H9 (cell line): ENCODE results near the gene MLKL. TPM values are rescaled to one million over a fixed set of nuclear protein-coding genes. Genes with fewer than 3 reads are reported as not detected.

ENCODE experiments used
- DNase-seq: peaks from one replicate; pipeline ENCODE4 v3.0.0-alpha.2; 2017
- H2AFZ ChIP-seq: one replicate; pipeline ENCODE4 v1.6.1; 2013; ENCODE audit warnings: mild to moderate bottlenecking, low read length, control low read depth, moderate library complexity
- H2AK5ac ChIP-seq: 2 replicates; pipeline ENCODE4 v1.6.1; 2013; ENCODE audit warnings: low read length, control low read depth, mixed read lengths; ENCODE audit not compliant: insufficient read length
- H2BK120ac ChIP-seq: one replicate; pipeline ENCODE4 v1.6.1; 2013; ENCODE audit warnings: low read depth, mild to moderate bottlenecking, low read length, control low read depth, inconsistent platforms; ENCODE audit not compliant: poor library complexity, severe bottlenecking
- H2BK12ac ChIP-seq: 2 replicates; pipeline ENCODE4 v1.6.1; 2013; ENCODE audit warnings: low read length, control low read depth, mixed read lengths, low read depth; ENCODE audit not compliant: insufficient read length
- H2BK15ac ChIP-seq: 2 replicates; pipeline ENCODE4 v1.6.1; 2013; ENCODE audit warnings: low read depth, low read length, control low read depth
- H2BK20ac ChIP-seq: one replicate; pipeline ENCODE4 v1.6.1; 2013; ENCODE audit warnings: low read depth, mild to moderate bottlenecking, low read length, control low read depth, inconsistent platforms; ENCODE audit not compliant: poor library complexity, severe bottlenecking
- H2BK5ac ChIP-seq: 2 replicates; pipeline ENCODE4 v1.6.1; 2013; ENCODE audit warnings: low read length, control low read depth, mixed read lengths; ENCODE audit not compliant: insufficient read length
- H3K14ac ChIP-seq: 2 replicates; pipeline ENCODE4 v1.6.1; 2013; ENCODE audit warnings: low read length, control low read depth; ENCODE audit not compliant: insufficient read depth
- H3K18ac ChIP-seq: 2 replicates; pipeline ENCODE4 v1.6.1; 2013; ENCODE audit warnings: low read depth, mild to moderate bottlenecking, mixed read lengths, low read length, control low read depth; ENCODE audit not compliant: insufficient read length
- H3K23ac ChIP-seq: 2 replicates; pipeline ENCODE4 v1.6.1; 2013; ENCODE audit warnings: low read length, control low read depth, mixed read lengths, low read depth; ENCODE audit not compliant: insufficient read length
- H3K23me2 ChIP-seq: 2 replicates; pipeline ENCODE4 v1.6.1; 2013; ENCODE audit warnings: low read depth, mild to moderate bottlenecking, mixed read lengths, low read length, control low read depth; ENCODE audit not compliant: insufficient read length, poor library complexity, severe bottlenecking
- H3K27ac ChIP-seq: 2 replicates; pipeline ENCODE4 v1.5.1; 2013; ENCODE audit warnings: low read length, control low read depth, mixed read lengths, low read depth; ENCODE audit not compliant: insufficient read length
- H3K27me3 ChIP-seq: 2 replicates; pipeline ENCODE4 v1.6.1; 2013; ENCODE audit warnings: low read length, control low read depth, inconsistent platforms; ENCODE audit not compliant: insufficient read depth
- H3K4ac ChIP-seq: 2 replicates; pipeline ENCODE4 v1.6.1; 2013; ENCODE audit warnings: low read depth, mild to moderate bottlenecking, control low read depth, inconsistent platforms, low read length, moderate library complexity
- H3K4me1 ChIP-seq: 2 replicates; pipeline ENCODE4 v1.6.1; 2013; ENCODE audit warnings: low read length, control low read depth, inconsistent platforms; ENCODE audit not compliant: insufficient read depth
- H3K4me2 ChIP-seq: 2 replicates; pipeline ENCODE4 v1.6.1; 2013; ENCODE audit warnings: low read length, control low read depth, mixed read lengths; ENCODE audit not compliant: insufficient read length, insufficient read depth
- H3K56ac ChIP-seq: 2 replicates; pipeline ENCODE4 v1.6.1; 2013; ENCODE audit warnings: low read depth, mild to moderate bottlenecking, mixed read lengths, low read length, control low read depth; ENCODE audit not compliant: insufficient read length
- H3K79me1 ChIP-seq: 2 replicates; pipeline ENCODE4 v1.6.1; 2013; ENCODE audit warnings: low read depth, mild to moderate bottlenecking, moderate library complexity, low read length, control low read depth, inconsistent platforms; ENCODE audit not compliant: insufficient read depth, poor library complexity, severe bottlenecking
- H3K79me2 ChIP-seq: 2 replicates; pipeline ENCODE4 v1.6.1; 2013; ENCODE audit warnings: low read length, control low read depth, inconsistent platforms; ENCODE audit not compliant: insufficient read depth
- H3K9ac ChIP-seq: 2 replicates; pipeline ENCODE4 v1.6.1; 2013; ENCODE audit warnings: low read length, control low read depth, mixed read lengths; ENCODE audit not compliant: insufficient read length; ENCODE audit errors: extremely low read depth
- H3K9me3 ChIP-seq: one replicate; pipeline ENCODE4 v1.6.1; 2013; ENCODE audit warnings: low read depth, low read length, inconsistent platforms; ENCODE audit not compliant: control insufficient read depth
- H3T11ph ChIP-seq: one replicate; pipeline ENCODE4 v1.6.1; 2013; ENCODE audit warnings: mild to moderate bottlenecking, low read length, control low read depth, inconsistent platforms
- H4K20me1 ChIP-seq: one replicate; pipeline ENCODE4 v1.6.1; 2013; ENCODE audit not compliant: control insufficient read depth, insufficient read length, insufficient read depth
- H4K5ac ChIP-seq: 2 replicates; pipeline ENCODE4 v1.6.1; 2013; ENCODE audit warnings: low read depth, mild to moderate bottlenecking, mixed read lengths, low read length, control low read depth; ENCODE audit not compliant: insufficient read length
- H4K8ac ChIP-seq: replicated peaks from 2 replicates; pipeline ENCODE4 v1.6.1; 2013; ENCODE audit warnings: low read length, control low read depth, mixed read lengths, low read depth; ENCODE audit not compliant: insufficient read length
- H4K91ac ChIP-seq: 2 replicates; pipeline ENCODE4 v1.6.1; 2013; ENCODE audit warnings: low read depth, mild to moderate bottlenecking, moderate library complexity, mixed read lengths, low read length, control low read depth; ENCODE audit not compliant: insufficient read length
- H3K27ac Mint-ChIP-seq, 3 experiments: 2 replicates in 2 of 3; 3 replicates in 1 of 3; pipeline ENCODE4 v1.8.0; 2020 to 2021; ENCODE audit warnings: mixed read lengths in 3 of 3, mild to moderate bottlenecking in 1 of 3, moderate library complexity in 1 of 3
- H3K27me3 Mint-ChIP-seq: 2 replicates; pipeline ENCODE4 v1.8.0; 2021; ENCODE audit warnings: low read depth, mild to moderate bottlenecking, moderate library complexity, mixed read lengths
- H3K36me3 Mint-ChIP-seq, 3 experiments: 2 replicates in 2 of 3; 3 replicates in 1 of 3; pipeline ENCODE4 v1.8.0; 2020 to 2021; ENCODE audit warnings: low read depth in 3 of 3, mixed read lengths in 3 of 3; ENCODE audit not compliant: insufficient read depth in 1 of 3
- H3K4me1 Mint-ChIP-seq, 2 experiments: 2 replicates each; pipeline ENCODE4 v1.8.0; 2020; ENCODE audit warnings: mixed read lengths in 2 of 2
- H3K4me3 Mint-ChIP-seq, 2 experiments: 2 replicates in 1 of 2; 3 replicates in 1 of 2; pipeline ENCODE4 v1.8.0; 2020 to 2021; ENCODE audit warnings: mild to moderate bottlenecking in 2 of 2, mixed read lengths in 2 of 2, moderate library complexity in 1 of 2
- H3K9me3 Mint-ChIP-seq, 2 experiments: 2 replicates in 1 of 2; 3 replicates in 1 of 2; pipeline ENCODE4 v1.8.0; 2020; ENCODE audit warnings: mild to moderate bottlenecking in 2 of 2, mixed read lengths in 2 of 2, moderate library complexity in 1 of 2
- CTCF ChIP-seq: fragments of 200-600 bp; sonication (generic); conservative IDR thresholded peaks from 3 replicates; pipeline ENCODE4 v1.8.0; 2021; ENCODE audit warnings: antibody characterized with exemption, mild to moderate bottlenecking
- WGBS: extraction: QIAGEN DNeasy Blood & Tissue Kit; methylation state at CpG from one replicate; pipeline ENCODE4 v1.1.7; 2013; ENCODE audit warnings: missing lambda C conversion rate, low lambda C conversion rate, mixed read lengths; ENCODE audit not compliant: insufficient read length; ENCODE audit errors: extremely low coverage; 5-methylcytosine and 5-hydroxymethylcytosine counted together
- total RNA-seq: library from RNA; stranded (reverse); gene quantifications from 2 replicates; pipeline ENCODE4 v1.2.1, GENCODE V29; 2021

The MLKL gene
- total RNA-seq, 1 experiment from 2014 or later = 0.37 TPM

GRCh38 chr16:74699666-74700065 lies 996 bp downstream of the MLKL start:
- H2AFZ ChIP-seq = no peak overlapping the region
- H3K27ac Mint-ChIP-seq = no peak overlapping the region

More at GRCh38 chr16:74699666-74700065, 996 bp downstream of the MLKL start:
- Histone ChIP-seq H3K23me2 (no peaks in the 10 kb centered on the region), H2AK5ac (no peak overlapping the region), H4K5ac (no peak overlapping the region), H3K56ac (no peak overlapping the region), H4K20me1 (no peaks in the 10 kb centered on the region), H3K9me3 (no peaks in the 10 kb centered on the region), H3K4me2 (no peak overlapping the region), H2BK120ac (no peak overlapping the region), H2BK5ac (no peak overlapping the region), H4K8ac (no peak overlapping the region), H3K23ac (no peak overlapping the region), H2BK20ac (no peak overlapping the region), H4K91ac (no peak overlapping the region), H3T11ph (no peak overlapping the region), H3K79me1 (no peaks in the 10 kb centered on the region), H3K27me3 (no peaks in the 10 kb centered on the region), H2BK12ac (no peak overlapping the region), H3K14ac (no peak overlapping the region), H3K4me1 (no peaks in the 10 kb centered on the region), H3K9ac (no peak overlapping the region), H3K27ac (no peak overlapping the region), H3K4ac (no peak overlapping the region), H3K18ac (no peak overlapping the region), H2BK15ac (no peak overlapping the region), H3K79me2 (no peaks in the 10 kb centered on the region)
- peaks cover 13% of the 10 kb centered on the region in 2 experiments for H3K4me1 Mint-ChIP-seq
- H3K9me3 Mint-ChIP-seq = no peaks in the 10 kb centered on the region
- WGBS = no CpG with 5 or more reads among the region's 4 CpGs
- TF ChIP-seq CTCF = no peak
- peaks cover 0 to 1% (median 0%) of the 10 kb centered on the region in 3 experiments; a peak in 1 of 7 replicates for H3K36me3 Mint-ChIP-seq
- H3K27me3 Mint-ChIP-seq = peaks cover 13% of the 10 kb centered on the region
- DNase-seq = no peak
- H3K4me3 Mint-ChIP-seq = no peak overlapping the region
